Activated naive CD4-positive, alpha-beta T cell treated with anti-CD3 and anti-CD28 coated beads, Interleukin-2, amount 10 ng/mL, durations not matched to agents 7 days and 5 days (primary cell): Measurements from ENCODE around the gene SLC35D3.
"Not testable (repeated sequence)": the region's sequence is repeated elsewhere in the genome, so short reads cannot be mapped to it uniquely, and the experiment has no call there.

Experiments used
- CTCF ChIA-PET: fragments of 350-600 bp; sonication (Branson Sonifier 250); formaldehyde crosslinking; loops from one replicate; lab custom pipeline; 2021; ENCODE audit warnings: antibody characterized with exemption; lab: Charles Lee
- DNase-seq: peaks from one replicate; pipeline ENCODE4 v3.0.0-alpha.2; 2020
- H3K27ac Mint-ChIP-seq: one replicate; pipeline ENCODE4 v1.8.0; 2021; ENCODE audit warnings: mild to moderate bottlenecking, moderate library complexity, mixed read lengths
- H3K27me3 Mint-ChIP-seq: one replicate; pipeline ENCODE4 v1.8.0; 2021; ENCODE audit warnings: mild to moderate bottlenecking, mixed read lengths
- H3K36me3 Mint-ChIP-seq: one replicate; pipeline ENCODE4 v1.8.0; 2021; ENCODE audit warnings: mixed read lengths
- H3K4me1 Mint-ChIP-seq: one replicate; pipeline ENCODE4 v1.8.0; 2021; ENCODE audit warnings: mixed read lengths
- H3K4me3 Mint-ChIP-seq: one replicate; pipeline ENCODE4 v1.8.0; 2021; ENCODE audit warnings: mild to moderate bottlenecking, moderate library complexity, mixed read lengths
- H3K9me3 Mint-ChIP-seq: one replicate; pipeline ENCODE4 v1.8.0; 2021; ENCODE audit warnings: mixed read lengths

SLC35D3 gene

DNA sequence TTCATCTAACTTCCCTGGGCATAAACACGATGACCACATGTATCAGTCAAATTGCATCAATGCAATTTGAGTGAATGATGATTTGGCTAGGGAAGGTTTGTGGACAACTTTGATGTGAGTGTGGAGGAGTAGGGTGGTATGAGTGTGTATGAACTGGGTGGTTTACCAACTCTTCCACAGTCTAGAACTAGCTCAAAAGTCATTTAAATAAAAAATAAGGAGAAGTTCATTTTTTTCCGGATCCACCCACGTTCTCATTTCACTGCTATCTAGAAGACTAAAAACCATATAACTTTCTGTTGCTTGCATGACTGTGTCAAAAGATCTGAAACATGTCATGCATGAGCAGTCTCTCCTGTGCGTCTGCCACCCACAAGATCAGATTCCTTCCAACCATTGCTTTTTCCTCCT is 23.6 kb downstream of the SLC35D3 start:
- Mint-ChIP-seq H3K9me3 (peaks cover 3% of the 10 kb centered on the region), H3K27me3 (no peaks in the 10 kb centered on the region), H3K27ac (no peak overlapping the region), H3K4me1 (no peaks in the 10 kb centered on the region), H3K4me3 (no peak overlapping the region), H3K36me3 (no peaks in the 10 kb centered on the region)
- CTCF ChIA-PET = no interaction called here
- DNase-seq = no peak

GRCh38 chr6:136947037-136947436 is 24.9 kb downstream of the SLC35D3 start:
- Mint-ChIP-seq H3K27ac (no peak overlapping the region), H3K27me3 (peaks cover under 1% of the 10 kb centered on the region), H3K36me3 (no peaks in the 10 kb centered on the region), H3K9me3 (no peaks in the 10 kb centered on the region), H3K4me3 (no peak overlapping the region), H3K4me1 (no peaks in the 10 kb centered on the region)
- no peak for DNase-seq
- CTCF ChIA-PET = no interaction called here

- H3K27ac Mint-ChIP-seq, H3K4me1 Mint-ChIP-seq, H3K4me3 Mint-ChIP-seq, H3K36me3 Mint-ChIP-seq, H3K9me3 Mint-ChIP-seq, CTCF ChIA-PET, DNase-seq: not testable (repeated sequence)
- H3K27me3 Mint-ChIP-seq = peaks cover 18% of the 10 kb centered on the region
Observed at GRCh38 chr6:136949957-136950356, 27.9 kb downstream of the SLC35D3 start.

DNA sequence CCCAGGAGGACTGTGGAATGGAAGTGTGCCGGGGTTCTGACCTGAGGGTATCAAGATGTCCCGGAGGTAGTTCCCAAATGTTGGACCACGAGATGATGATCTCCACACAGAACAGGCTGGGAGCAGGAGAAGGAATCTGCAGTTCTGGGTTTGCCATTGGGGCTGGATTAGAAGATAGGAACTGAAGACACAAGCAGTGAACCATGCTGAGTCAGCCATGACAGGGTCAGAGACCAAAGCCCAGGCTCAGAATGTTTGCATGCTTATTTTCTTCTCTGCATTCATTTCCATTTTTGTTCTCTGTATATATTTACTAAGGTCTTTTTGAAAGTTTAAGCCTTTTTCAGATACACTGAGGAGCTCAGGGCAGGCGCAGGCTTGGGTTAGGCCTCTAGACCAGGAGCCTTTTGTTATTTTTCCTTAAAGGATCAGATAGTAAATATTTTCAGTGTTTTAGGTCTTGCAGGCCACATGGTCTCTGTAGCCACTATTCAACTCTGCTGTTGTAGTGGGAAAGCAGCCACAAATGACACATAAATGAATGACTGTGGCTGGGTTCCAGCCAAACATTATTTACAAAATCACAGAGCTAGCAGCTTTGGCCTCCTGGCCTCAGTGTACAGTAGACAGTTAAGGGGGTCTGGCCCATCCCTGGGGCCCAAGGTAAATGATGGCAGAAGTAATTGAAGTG is 28.5 kb downstream of the SLC35D3 start:
- Mint-ChIP-seq H3K27ac (no peak overlapping the region), H3K4me1 (no peaks in the 10 kb centered on the region), H3K27me3 (peaks cover 22% of the 10 kb centered on the region), H3K4me3 (no peak overlapping the region), H3K36me3 (no peaks in the 10 kb centered on the region), H3K9me3 (no peaks in the 10 kb centered on the region)
- no peak for DNase-seq
- CTCF ChIA-PET = no interaction called here

DNA sequence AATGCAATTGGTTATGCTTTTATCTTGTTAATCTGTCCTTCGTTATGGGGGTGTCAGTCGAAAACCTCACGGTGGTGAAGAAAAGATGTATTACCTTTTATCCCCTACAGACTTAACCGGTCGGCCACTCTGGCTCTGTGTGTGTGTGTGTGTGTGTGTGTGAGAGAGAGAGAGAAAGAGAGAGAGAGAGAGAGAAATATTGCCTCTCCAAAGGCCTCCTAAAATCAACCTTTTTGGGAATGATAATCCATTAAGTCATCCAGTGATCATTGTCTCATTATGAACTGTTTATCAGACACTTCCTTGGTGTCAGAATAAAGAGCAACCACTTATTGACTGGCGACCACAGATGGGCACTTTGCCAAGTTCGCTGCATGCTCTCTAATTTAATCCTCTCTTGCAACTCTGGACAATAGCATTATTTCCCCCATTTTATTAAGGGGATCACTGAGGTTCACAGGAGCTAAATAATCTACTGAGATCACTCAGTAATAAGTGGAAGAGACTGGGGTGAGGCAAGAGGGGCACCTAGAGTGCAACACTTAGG is 30.7 kb downstream of the SLC35D3 start:
- Mint-ChIP-seq H3K9me3 (no peaks in the 10 kb centered on the region), H3K4me3 (no peak overlapping the region), H3K4me1 (peaks cover 6% of the 10 kb centered on the region), H3K36me3 (no peaks in the 10 kb centered on the region), H3K27ac (no peak overlapping the region), H3K27me3 (peaks cover 27% of the 10 kb centered on the region)
- CTCF ChIA-PET = no interaction called here
- DNase-seq = no peak

DNA sequence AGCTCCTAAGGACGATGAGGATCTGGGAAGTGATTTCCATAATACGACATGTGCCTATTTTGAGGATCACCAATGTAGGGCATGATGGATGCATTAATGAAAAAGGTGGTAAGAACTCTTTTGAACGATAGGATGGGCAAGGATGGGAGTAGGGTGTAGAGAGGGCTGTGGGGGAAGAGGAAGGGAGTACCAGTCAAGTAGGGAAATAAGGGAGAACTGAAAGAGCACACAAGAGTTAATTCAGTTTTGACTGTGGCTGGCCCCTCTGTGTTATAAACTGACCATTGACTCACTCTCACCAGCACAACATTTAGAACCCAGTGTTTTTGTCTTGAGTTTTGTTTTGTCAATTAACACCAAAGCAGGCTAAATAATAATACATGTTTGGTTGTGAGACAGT is 33.0 kb downstream of the SLC35D3 start:
- CTCF ChIA-PET = no interaction called here
- Mint-ChIP-seq H3K27me3 (peaks cover 37% of the 10 kb centered on the region), H3K4me1 (peaks cover 6% of the 10 kb centered on the region), H3K36me3 (no peaks in the 10 kb centered on the region), H3K4me3 (no peak overlapping the region), H3K27ac (no peak overlapping the region), H3K9me3 (no peaks in the 10 kb centered on the region)
- no peak for DNase-seq

DNA sequence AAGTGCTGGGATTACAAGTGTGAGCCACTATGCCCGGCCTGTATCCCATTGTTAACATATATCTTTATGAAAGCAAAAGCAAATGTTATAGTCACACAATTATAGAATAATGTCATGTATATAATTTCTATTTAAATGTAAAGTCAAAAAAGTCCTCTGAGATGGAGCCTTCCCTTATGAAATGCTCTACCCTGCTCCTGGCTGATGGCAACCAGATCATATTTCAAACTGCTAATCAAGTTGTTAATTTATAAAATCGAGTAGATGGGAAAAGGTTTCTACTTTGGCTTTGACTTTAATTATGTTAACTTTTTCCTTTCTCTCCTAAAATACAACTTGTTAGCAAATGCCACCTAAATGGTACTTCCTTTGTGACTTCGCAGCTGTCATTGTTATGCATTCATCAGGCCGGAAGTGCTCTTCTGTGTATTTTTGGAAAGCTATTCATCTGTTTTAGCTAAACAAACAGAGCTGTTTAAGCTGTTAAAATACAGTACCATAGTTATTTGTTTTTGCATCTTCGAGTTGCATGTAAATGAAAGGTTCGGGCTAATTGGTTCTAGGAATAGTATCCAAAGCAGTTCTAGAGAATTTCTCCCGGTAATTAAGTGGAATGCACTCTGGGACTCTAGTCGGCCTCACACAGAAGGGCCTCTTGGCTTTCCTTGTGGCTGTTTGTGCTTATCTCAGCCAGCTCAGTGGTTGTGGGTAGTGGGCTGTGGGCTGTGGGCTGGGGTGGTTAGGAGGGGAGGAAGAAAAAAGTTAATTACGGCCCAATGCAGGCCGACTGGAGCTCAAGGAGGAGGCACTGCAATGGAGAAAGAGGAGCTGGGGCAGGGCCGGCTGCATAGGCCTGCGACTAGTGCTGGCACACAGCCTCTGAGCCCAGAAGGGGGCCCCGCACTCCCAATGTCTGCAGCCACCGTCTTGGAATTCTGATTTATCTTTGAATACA is 34.8 kb downstream of the SLC35D3 start:
- peaks cover 40% of the 10 kb centered on the region for H3K27me3 Mint-ChIP-seq

DNA sequence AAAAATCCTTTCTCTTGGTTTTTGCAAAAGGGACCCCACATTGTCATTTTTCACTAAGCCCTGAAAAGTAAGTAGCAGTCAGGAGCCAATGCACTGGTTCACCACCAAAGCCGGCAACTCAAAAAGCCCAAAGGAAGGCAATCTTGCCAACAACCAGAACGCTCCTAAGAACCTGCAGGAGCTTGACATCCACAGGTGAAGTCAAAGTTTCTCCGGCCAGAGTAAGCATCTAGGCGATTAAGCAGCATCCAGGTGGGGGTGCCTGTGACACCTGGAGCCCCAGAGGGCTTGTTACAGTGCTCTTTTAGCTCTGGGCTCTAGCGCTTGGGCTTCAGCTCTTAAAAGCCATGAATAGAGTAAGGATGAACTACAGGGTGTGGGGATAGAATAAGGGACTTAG is 36.1 kb downstream of the SLC35D3 start:
- H3K27me3 Mint-ChIP-seq = peaks cover 37% of the 10 kb centered on the region
- no peak overlapping the region for H3K4me3 Mint-ChIP-seq
- H3K9me3 Mint-ChIP-seq = no peaks in the 10 kb centered on the region
- H3K27ac Mint-ChIP-seq = no peak overlapping the region
- H3K36me3 Mint-ChIP-seq = no peaks in the 10 kb centered on the region
- CTCF ChIA-PET = interaction anchor here (0.6 kb wide), 1 partner anchor 113 kb away, joined by 3 read pairs; no protein-coding TSS in a partner anchor
- H3K4me1 Mint-ChIP-seq = peaks cover 6% of the 10 kb centered on the region
- no peak for DNase-seq

More for the DNA sequence above, 34.8 kb downstream of the SLC35D3 start:
- Mint-ChIP-seq H3K4me1 (peaks cover 6% of the 10 kb centered on the region), H3K4me3 (no peak overlapping the region), H3K27ac (no peak overlapping the region), H3K36me3 (no peaks in the 10 kb centered on the region), H3K9me3 (no peaks in the 10 kb centered on the region)
- DNase-seq = no peak
- CTCF ChIA-PET = no interaction called here

- CTCF ChIA-PET = no interaction called here
- H3K27ac Mint-ChIP-seq = no peak overlapping the region
- no peak overlapping the region for H3K4me3 Mint-ChIP-seq
- DNase-seq = no peak
- no peaks in the 10 kb centered on the region for H3K9me3 Mint-ChIP-seq
- H3K36me3 Mint-ChIP-seq = no peaks in the 10 kb centered on the region
- H3K4me1 Mint-ChIP-seq = peaks cover 6% of the 10 kb centered on the region
- peaks cover 36% of the 10 kb centered on the region for H3K27me3 Mint-ChIP-seq
Observed at GRCh38 chr6:136959471-136959891, 37.4 kb downstream of the SLC35D3 start.

- H3K27me3 Mint-ChIP-seq = peaks cover 36% of the 10 kb centered on the region
- CTCF ChIA-PET, H3K4me1 Mint-ChIP-seq, H3K27ac Mint-ChIP-seq, H3K9me3 Mint-ChIP-seq, H3K36me3 Mint-ChIP-seq, H3K4me3 Mint-ChIP-seq, DNase-seq: not testable (repeated sequence)
Observed at GRCh38 chr6:136959935-136960334, 37.8 kb downstream of the SLC35D3 start.

DNA sequence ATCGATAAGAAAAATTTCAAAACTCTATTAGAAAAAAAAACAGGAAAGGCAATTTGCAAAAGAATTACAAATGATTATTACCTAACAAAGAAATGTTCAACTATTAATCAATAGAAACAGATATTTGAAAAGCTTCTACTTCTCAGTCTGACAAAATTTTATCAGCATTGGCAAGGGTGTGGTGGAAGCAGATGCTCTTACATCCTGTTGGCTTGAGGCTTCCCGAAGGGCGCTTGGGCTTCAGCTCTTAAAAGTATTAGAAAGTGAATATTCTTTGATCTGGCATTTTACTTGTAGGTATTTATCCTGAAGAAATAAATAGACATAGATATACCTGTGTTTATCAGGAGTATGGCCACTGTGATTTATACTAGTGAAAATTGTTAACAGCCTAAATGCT is 38.7 kb downstream of the SLC35D3 start:
- Mint-ChIP-seq H3K27ac (no peak overlapping the region), H3K36me3 (no peaks in the 10 kb centered on the region), H3K4me3 (no peak overlapping the region), H3K4me1 (peaks cover 6% of the 10 kb centered on the region), H3K9me3 (no peaks in the 10 kb centered on the region), H3K27me3 (peaks cover 39% of the 10 kb centered on the region)
- no peak for DNase-seq
- CTCF ChIA-PET = interaction anchor here (0.7 kb wide), 1 partner anchor 1184 kb away, joined by 3 read pairs; no protein-coding TSS in a partner anchor

DNA sequence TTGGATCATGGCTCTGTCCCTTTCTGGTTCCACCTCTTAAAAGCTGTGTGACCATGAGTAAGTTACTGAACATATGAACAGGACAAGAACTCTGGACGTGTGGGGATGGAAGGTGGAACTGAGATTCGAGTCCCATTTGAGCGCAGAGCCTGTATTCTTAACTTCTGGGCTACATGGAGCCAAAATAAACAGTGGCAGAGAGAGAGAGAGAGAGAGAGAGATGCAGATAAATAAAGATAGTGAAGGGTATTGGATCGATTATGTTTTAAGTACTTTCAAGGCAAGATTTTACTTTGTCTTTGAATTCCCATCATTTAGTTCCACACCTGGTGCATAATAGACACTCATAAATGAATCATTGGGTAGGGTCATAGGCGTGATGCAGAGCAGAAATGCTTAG is 39.7 kb downstream of the SLC35D3 start:
- Mint-ChIP-seq H3K27me3 (peaks cover 44% of the 10 kb centered on the region), H3K36me3 (no peaks in the 10 kb centered on the region)
- CTCF ChIA-PET = no interaction called here

GRCh38 chr6:136962661-136963060 is 40.6 kb downstream of the SLC35D3 start:
- DNase-seq = no peak
- Mint-ChIP-seq H3K27me3 (peaks cover 47% of the 10 kb centered on the region), H3K4me1 (no peaks in the 10 kb centered on the region), H3K9me3 (no peaks in the 10 kb centered on the region), H3K4me3 (no peak overlapping the region), H3K36me3 (no peaks in the 10 kb centered on the region), H3K27ac (no peak overlapping the region)
- CTCF ChIA-PET = interaction anchor here (1.0 to 1.6 kb wide), 2 partner anchors 20 to 37 kb away, joined by 3 to 4 read pairs; no protein-coding TSS in a partner anchor

More for the DNA sequence above, 39.7 kb downstream of the SLC35D3 start:
- Mint-ChIP-seq H3K9me3 (no peaks in the 10 kb centered on the region), H3K4me3 (no peak overlapping the region), H3K27ac (no peak overlapping the region), H3K4me1 (peaks cover 3% of the 10 kb centered on the region)
- DNase-seq = no peak

DNA sequence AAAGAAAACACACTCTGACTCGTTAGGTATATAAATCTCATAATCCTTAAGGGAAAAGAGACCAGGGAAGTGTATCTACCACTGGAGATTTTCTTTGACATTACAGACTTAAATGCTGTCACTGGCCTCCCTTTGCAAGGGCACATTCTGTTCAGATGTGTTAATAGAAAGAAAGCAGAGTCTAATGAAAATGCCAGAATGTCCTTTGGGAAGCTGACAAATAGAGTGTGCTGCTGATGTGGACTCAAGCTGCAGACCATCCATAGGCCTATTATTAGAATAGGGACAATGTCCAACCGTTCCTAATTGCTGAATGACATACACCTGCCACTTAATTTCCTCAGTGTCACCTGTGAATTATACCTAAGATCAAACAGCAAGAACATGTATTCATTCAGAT is 41.2 kb downstream of the SLC35D3 start:
- Mint-ChIP-seq H3K4me1 (no peaks in the 10 kb centered on the region), H3K9me3 (no peaks in the 10 kb centered on the region), H3K4me3 (no peak overlapping the region), H3K36me3 (no peaks in the 10 kb centered on the region), H3K27ac (no peak overlapping the region), H3K27me3 (peaks cover 51% of the 10 kb centered on the region)
- CTCF ChIA-PET = interaction anchor here (0.6 to 1.6 kb wide), 3 partner anchors 20 to 414 kb away, joined by 3 to 4 read pairs (median 3); no protein-coding TSS in a partner anchor
- DNase-seq = no peak
